Activated CD4-positive, alpha-beta T cell treated with anti-CD3 and anti-CD28 coated beads, Interleukin-2, amount 10 ng/mL, durations not matched to agents 24 days and 14 days (primary cell): Measurements from ENCODE around the gene PSMD1. TPM values are rescaled to one million over a fixed set of nuclear protein-coding genes. Genes with fewer than 3 reads are reported as not detected.

Experiments used
- DNase-seq: peaks from one replicate; pipeline ENCODE4 v3.0.0; 2022
- H3K27ac Mint-ChIP-seq: one replicate; pipeline ENCODE4 v1.8.0; 2022; ENCODE audit warnings: mild to moderate bottlenecking, mixed read lengths
- H3K27me3 Mint-ChIP-seq: one replicate; pipeline ENCODE4 v1.8.0; 2022; ENCODE audit warnings: mixed read lengths
- H3K36me3 Mint-ChIP-seq: one replicate; pipeline ENCODE4 v1.8.0; 2022; ENCODE audit warnings: low read depth, mild to moderate bottlenecking, mixed read lengths
- H3K4me1 Mint-ChIP-seq: one replicate; pipeline ENCODE4 v1.8.0; 2021; ENCODE audit warnings: mixed read lengths
- H3K4me3 Mint-ChIP-seq: one replicate; pipeline ENCODE4 v1.8.0; 2022; ENCODE audit warnings: mild to moderate bottlenecking, moderate library complexity, mixed read lengths
- H3K9me3 Mint-ChIP-seq: one replicate; pipeline ENCODE4 v1.8.0; 2021; ENCODE audit warnings: mixed read lengths
- intact Hi-C: fragments of 100-400 bp; cut with micrococcal nuclease; formaldehyde crosslinking; loops from one replicate; pipeline ENCODE4 v1.15.1; 2023
- total RNA-seq: library from RNA; stranded (reverse); gene quantifications from 2 replicates; pipeline ENCODE4 v1.2.3, GENCODE V29; 2022

Gene PSMD1
- total RNA-seq, 1 donor from 2014 or later, result 200 TPM

DNA sequence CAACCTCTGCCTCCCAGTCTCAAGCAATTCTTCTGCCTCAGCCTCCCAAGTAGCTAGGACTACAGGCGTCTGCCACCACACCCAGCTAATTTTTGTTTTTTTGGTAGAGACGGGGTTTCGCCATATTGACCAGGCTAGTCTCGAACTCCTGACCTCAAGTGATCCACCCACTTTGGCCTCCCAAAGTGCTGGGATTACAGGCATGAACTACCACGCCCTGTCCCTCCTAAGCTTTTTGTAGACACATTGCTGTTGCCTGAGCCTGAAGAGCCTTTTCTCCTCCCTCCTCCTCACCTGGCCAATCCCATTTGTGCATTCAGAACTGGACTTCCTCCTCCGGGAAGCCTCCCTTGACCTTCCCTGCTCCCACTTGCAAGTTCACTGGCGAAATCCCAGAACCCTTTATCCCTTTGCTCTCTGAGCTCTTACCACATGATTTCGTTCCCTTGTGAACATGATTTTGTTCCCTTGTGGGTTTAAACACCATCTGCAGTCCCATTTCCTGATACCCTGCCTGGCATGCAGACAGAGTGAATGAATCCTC is 16.8 kb upstream of the PSMD1 start:
- peaks cover 61% of the 10 kb centered on the region for H3K27me3 Mint-ChIP-seq
- no peak overlapping the region for H3K4me3 Mint-ChIP-seq
- H3K4me1 Mint-ChIP-seq, result peaks cover 4% of the 10 kb centered on the region
- no peaks in the 10 kb centered on the region for H3K36me3 Mint-ChIP-seq
- H3K27ac Mint-ChIP-seq, result no peak overlapping the region
- no peaks in the 10 kb centered on the region for H3K9me3 Mint-ChIP-seq
- intact Hi-C loops, result no loop called here
- DNase-seq, result no peak

GRCh38 chr2:231041061-231041689 is 15.5 kb upstream of the PSMD1 start:
- Mint-ChIP-seq H3K4me1 (peaks cover 4% of the 10 kb centered on the region), H3K36me3 (no peaks in the 10 kb centered on the region), H3K27ac (no peak overlapping the region), H3K4me3 (no peak overlapping the region), H3K9me3 (no peaks in the 10 kb centered on the region), H3K27me3 (peaks cover 53% of the 10 kb centered on the region)
- intact Hi-C loops, result no loop called here
- no peak for DNase-seq

DNA sequence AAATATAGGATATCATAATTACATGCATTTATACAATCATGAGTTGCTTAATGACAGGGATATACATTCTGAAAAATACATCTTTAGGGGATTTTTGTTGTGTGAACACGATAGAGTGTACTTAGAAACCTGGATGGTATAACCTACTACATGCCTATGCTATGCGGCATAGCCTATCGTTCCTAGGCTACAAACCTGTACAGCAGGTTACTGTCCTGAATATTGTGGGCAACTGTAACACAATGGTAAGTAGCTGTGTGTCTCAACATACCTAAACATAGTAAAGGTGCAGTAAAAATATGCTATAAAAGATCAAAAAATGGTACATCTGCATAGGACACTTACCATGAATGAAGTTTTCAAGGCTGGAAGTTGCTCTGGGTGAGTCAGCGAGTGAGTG is 12.9 kb upstream of the PSMD1 start:
- DNase-seq, result no peak
- intact Hi-C loops, result no loop called here
- H3K27ac Mint-ChIP-seq, result no peak overlapping the region
- H3K4me3 Mint-ChIP-seq, result no peak overlapping the region
- peaks cover 37% of the 10 kb centered on the region for H3K27me3 Mint-ChIP-seq
- no peaks in the 10 kb centered on the region for H3K36me3 Mint-ChIP-seq
- no peaks in the 10 kb centered on the region for H3K4me1 Mint-ChIP-seq
- no peaks in the 10 kb centered on the region for H3K9me3 Mint-ChIP-seq

- Mint-ChIP-seq H3K36me3 (no peaks in the 10 kb centered on the region), H3K9me3 (no peaks in the 10 kb centered on the region), H3K4me3 (no peak overlapping the region), H3K4me1 (no peaks in the 10 kb centered on the region), H3K27me3 (peaks cover 25% of the 10 kb centered on the region), H3K27ac (no peak overlapping the region)
- DNase-seq, result no peak
- intact Hi-C loops, result no loop called here
Measured at GRCh38 chr2:231046916-231047273, 9.8 kb upstream of the PSMD1 start.

DNA sequence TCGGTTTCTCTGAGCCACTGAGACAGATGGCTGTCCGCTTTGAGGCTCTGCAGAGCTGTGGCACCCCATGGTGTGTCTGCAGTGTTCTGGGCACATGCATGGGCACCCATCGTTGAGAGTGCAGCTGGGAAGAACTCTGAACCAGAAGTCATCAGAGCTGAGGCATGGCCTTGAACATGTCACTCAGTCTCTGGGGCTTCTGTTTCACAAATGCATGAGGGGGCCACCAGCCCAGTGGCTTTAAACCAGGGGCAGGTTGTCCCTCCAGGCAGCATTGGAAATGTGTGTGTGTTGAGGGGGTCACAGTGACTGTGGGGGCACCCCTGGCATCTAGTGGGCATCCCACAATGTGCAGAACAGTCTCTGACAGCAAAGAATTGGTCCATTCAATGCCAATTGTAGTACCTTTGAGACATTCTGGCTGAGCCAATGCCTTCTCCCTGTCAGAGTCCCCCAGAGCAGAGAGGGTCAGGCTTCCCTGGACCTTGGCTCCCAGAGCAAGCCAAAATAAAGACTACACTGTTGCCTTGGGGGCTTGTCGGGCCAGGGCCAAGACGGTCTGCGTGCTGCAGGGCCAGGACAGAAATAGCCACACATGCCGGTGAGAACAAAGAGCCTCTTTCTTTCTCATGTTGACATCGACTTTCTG is 9.3 kb upstream of the PSMD1 start:
- Mint-ChIP-seq H3K36me3 (no peaks in the 10 kb centered on the region), H3K4me1 (peaks cover 2% of the 10 kb centered on the region), H3K27me3 (peaks cover 25% of the 10 kb centered on the region), H3K9me3 (no peaks in the 10 kb centered on the region), H3K4me3 (no peak overlapping the region), H3K27ac (no peak overlapping the region)
- intact Hi-C loops, result no loop called here
- no peak for DNase-seq

- intact Hi-C loops, result no loop called here
- H3K27me3 Mint-ChIP-seq, result peaks cover 26% of the 10 kb centered on the region
Measured at GRCh38 chr2:231047923-231048915, 8.4 kb upstream of the PSMD1 start.

GRCh38 chr2:231049286-231050017 is 7.2 kb upstream of the PSMD1 start:
- DNase-seq, result no peak
- Mint-ChIP-seq H3K4me1 (peaks cover 20% of the 10 kb centered on the region), H3K27me3 (peaks cover 25% of the 10 kb centered on the region), H3K27ac (no peak overlapping the region), H3K9me3 (no peaks in the 10 kb centered on the region), H3K36me3 (no peaks in the 10 kb centered on the region), H3K4me3 (no peak overlapping the region)
- intact Hi-C loops, result loop anchor here (10.0 kb wide), 1 partner anchor 735 kb away; the partner anchor contains the start of genes COPS7B and PDE6D

More at GRCh38 chr2:231047923-231048915, 8.4 kb upstream of the PSMD1 start:
- Mint-ChIP-seq H3K4me3 (no peak overlapping the region), H3K36me3 (no peaks in the 10 kb centered on the region), H3K27ac (no peak overlapping the region), H3K4me1 (peaks cover 10% of the 10 kb centered on the region), H3K9me3 (no peaks in the 10 kb centered on the region)
- DNase-seq, result no peak

DNA sequence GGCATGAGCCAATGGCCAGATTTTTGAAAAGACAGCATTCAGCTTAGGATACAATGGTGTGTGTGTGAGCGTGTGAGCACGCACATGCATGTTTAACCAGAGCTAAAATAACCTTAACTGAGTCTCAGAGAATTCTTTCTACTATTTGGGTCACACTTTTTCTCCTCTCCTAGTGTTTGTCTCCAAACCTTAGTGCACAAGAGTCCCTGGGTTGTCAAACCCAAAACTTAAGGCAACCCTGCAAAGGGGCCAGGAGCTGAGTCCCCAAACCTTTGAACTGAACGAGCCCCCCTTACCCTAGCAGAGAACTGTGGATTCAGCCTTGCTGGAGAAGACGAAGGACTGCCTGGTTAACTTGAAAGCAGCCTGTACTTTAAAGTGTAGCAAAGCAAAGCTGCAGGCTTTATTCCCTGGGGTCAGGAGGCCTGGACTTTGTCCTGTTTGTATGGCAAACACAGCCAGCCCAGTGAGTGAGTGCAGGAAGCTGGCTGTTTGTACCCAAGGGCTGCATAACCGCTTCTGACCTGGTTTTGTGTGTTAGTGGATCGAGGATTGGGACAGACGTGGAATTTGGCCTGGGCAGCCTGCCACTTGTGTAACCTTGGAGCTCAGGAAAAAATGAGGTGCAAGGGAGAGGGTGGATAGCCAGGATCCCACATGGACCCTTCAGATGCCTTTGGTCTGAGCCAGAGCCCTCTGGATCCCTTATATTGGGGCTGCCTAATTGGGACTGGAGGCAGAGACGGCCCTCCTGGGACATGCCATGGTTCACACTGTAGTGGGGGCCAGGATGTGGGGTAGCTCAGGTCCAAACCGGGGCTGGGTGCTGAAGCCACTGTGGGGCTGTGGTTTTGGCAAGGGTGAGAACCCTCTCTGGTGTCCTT is 6.4 kb upstream of the PSMD1 start:
- no peaks in the 10 kb centered on the region for H3K9me3 Mint-ChIP-seq
- no peak for DNase-seq
- peaks cover 20% of the 10 kb centered on the region for H3K4me1 Mint-ChIP-seq
- intact Hi-C loops, result loop anchor here (10.0 kb wide), 1 partner anchor 735 kb away; the partner anchor contains the start of genes COPS7B and PDE6D
- peaks cover 25% of the 10 kb centered on the region for H3K27me3 Mint-ChIP-seq
- H3K27ac Mint-ChIP-seq, result no peak overlapping the region
- no peaks in the 10 kb centered on the region for H3K36me3 Mint-ChIP-seq
- no peak overlapping the region for H3K4me3 Mint-ChIP-seq

- DNase-seq, result no peak
- H3K4me3 Mint-ChIP-seq, result no peak overlapping the region
- no peaks in the 10 kb centered on the region for H3K9me3 Mint-ChIP-seq
- peak overlapping the region; percentile 37 for H3K27ac Mint-ChIP-seq
- no peaks in the 10 kb centered on the region for H3K36me3 Mint-ChIP-seq
- intact Hi-C loops, result loop anchor here (10.0 kb wide), 1 partner anchor 734 kb away; the partner anchor contains the start of genes COPS7B and PDE6D
- peaks cover 22% of the 10 kb centered on the region for H3K4me1 Mint-ChIP-seq
- H3K27me3 Mint-ChIP-seq, result peaks cover 23% of the 10 kb centered on the region
Measured at GRCh38 chr2:231051116-231051515, 5.6 kb upstream of the PSMD1 start.

- intact Hi-C loops, result loop anchor here (2.0 to 10.0 kb wide), 3 partner anchors 148 to 732 kb away; partner anchors contain the start of genes COPS7B and PDE6D
- peak overlapping the region; percentile 90 for H3K4me3 Mint-ChIP-seq
- peaks cover 1% of the 10 kb centered on the region for H3K36me3 Mint-ChIP-seq
- peaks cover 29% of the 10 kb centered on the region for H3K4me1 Mint-ChIP-seq
- H3K27me3 Mint-ChIP-seq, result peaks cover 23% of the 10 kb centered on the region
- DNase-seq, result peak; percentile 96
- H3K9me3 Mint-ChIP-seq, result no peaks in the 10 kb centered on the region
- peak overlapping the region; percentile 58 for H3K27ac Mint-ChIP-seq
Measured at GRCh38 chr2:231052494-231053451, 3.9 kb upstream of the PSMD1 start.

- peak overlapping the region; percentile 6 for H3K4me3 Mint-ChIP-seq
- H3K9me3 Mint-ChIP-seq, result no peaks in the 10 kb centered on the region
- H3K27me3 Mint-ChIP-seq, result peaks cover 23% of the 10 kb centered on the region
- DNase-seq, result no peak
- H3K4me1 Mint-ChIP-seq, result peaks cover 39% of the 10 kb centered on the region
- intact Hi-C loops, result loop anchor here (2.0 to 10.0 kb wide), 3 partner anchors 149 to 731 kb away; partner anchors contain the start of genes COPS7B and PDE6D
- peaks cover 9% of the 10 kb centered on the region for H3K36me3 Mint-ChIP-seq
- peak overlapping the region; percentile 63 for H3K27ac Mint-ChIP-seq
Measured at GRCh38 chr2:231053846-231054245, 2.8 kb upstream of the PSMD1 start.
